HG03565 (cell line): ENCODE data around the gene GALNT6.

ENCODE experiments used
- ATAC-seq: cut with Tn5 transposase; IDR thresholded peaks from one replicate; pipeline ENCODE4 v1.9.1; 2021; ENCODE audit warnings: mild to moderate bottlenecking, moderate library complexity; ENCODE audit not compliant: unreplicated experiment

The GALNT6 gene

GRCh38 chr12:51405801-51406207 lies 14.6 kb upstream of the GALNT6 start:
- ATAC-seq, result no peak

- ATAC-seq, result no peak
These were observed 13.4 kb upstream of the GALNT6 start for GRCh38 chr12:51404627-51405026.

GRCh38 chr12:51403681-51404136 lies 12.5 kb upstream of the GALNT6 start:
- no peak for ATAC-seq

GRCh38 chr12:51403159-51403558 lies 12.0 kb upstream of the GALNT6 start:
- no peak for ATAC-seq

GRCh38 chr12:51401900-51402299 lies 10.7 kb upstream of the GALNT6 start:
- no peak for ATAC-seq

GRCh38 chr12:51401486-51401885 lies 10.3 kb upstream of the GALNT6 start:
- ATAC-seq, result no peak

GRCh38 chr12:51401020-51401419 lies 9.8 kb upstream of the GALNT6 start:
- ATAC-seq, result no peak

GRCh38 chr12:51399891-51400290 lies 8.7 kb upstream of the GALNT6 start:
- ATAC-seq, result no peak

GRCh38 chr12:51397670-51398069 lies 6.5 kb upstream of the GALNT6 start:
- no peak for ATAC-seq

- peak; percentile 38 for ATAC-seq
These were observed 4.4 kb upstream of the GALNT6 start for GRCh38 chr12:51395283-51396230.

GRCh38 chr12:51393676-51394545 lies 2.7 kb upstream of the GALNT6 start:
- no peak for ATAC-seq

GRCh38 chr12:51392556-51393237 lies 1.5 kb upstream of the GALNT6 start:
- ATAC-seq, result peak; percentile 28

GRCh38 chr12:51390891-51391282 lies 319 bp downstream of the GALNT6 start:
- ATAC-seq, result no peak

- ATAC-seq, result no peak
These were observed 749 bp downstream of the GALNT6 start for GRCh38 chr12:51390457-51390856.

GRCh38 chr12:51389302-51389999 lies 1.8 kb downstream of the GALNT6 start:
- ATAC-seq, result no peak

- ATAC-seq, result no peak
These were observed 2.4 kb downstream of the GALNT6 start for GRCh38 chr12:51388846-51389245.

GRCh38 chr12:51388069-51388799 lies 3.0 kb downstream of the GALNT6 start:
- ATAC-seq, result no peak

- no peak for ATAC-seq
These were observed 4.9 kb downstream of the GALNT6 start for GRCh38 chr12:51386351-51386750.

GRCh38 chr12:51383269-51383905 lies 7.8 kb downstream of the GALNT6 start:
- no peak for ATAC-seq
